Suprapubic skin (tissue), 4 donors: ENCODE measurements around the gene TLCD2. TPM values are rescaled to one million over a fixed set of nuclear protein-coding genes. Genes with fewer than 3 reads are reported as not detected.

Source experiments
- DNase-seq, 2 donors: peaks; one replicate each; pipeline ENCODE4 v3.0.0-alpha.2; 2019; ENCODE audit warnings: low spot score in 2 of 2
- H3K27ac ChIP-seq: fragments of 200-600 bp; sonication (generic); one replicate; pipeline ENCODE4 v1.5.1; 2019
- H3K27me3 ChIP-seq: fragments of 200-600 bp; sonication (generic); one replicate; pipeline ENCODE4 v1.5.1; 2019
- H3K36me3 ChIP-seq: fragments of 200-600 bp; sonication (generic); one replicate; pipeline ENCODE4 v1.5.1; 2019
- H3K4me1 ChIP-seq: fragments of 200-600 bp; sonication (generic); one replicate; pipeline ENCODE4 v1.5.1; 2019
- H3K4me3 ChIP-seq: fragments of 200-600 bp; sonication (generic); one replicate; pipeline ENCODE4 v1.5.1; 2019; ENCODE audit warnings: mild to moderate bottlenecking
- H3K9me3 ChIP-seq: fragments of 200-600 bp; sonication (generic); one replicate; pipeline ENCODE4 v1.5.1; 2019
- CTCF ChIP-seq, 2 donors: fragments of 200-600 bp in 1 of 2; fragments of 450-650 bp in 1 of 2; sonication (generic) in 1 of 2; IDR thresholded peaks; one replicate each; pipeline ENCODE4 v1.5.1; 2016 to 2019; ENCODE audit warnings: antibody characterized with exemption in 2 of 2, mild to moderate bottlenecking in 1 of 2, moderate library complexity in 1 of 2
- EP300 ChIP-seq: sonication (generic); formaldehyde crosslinking; IDR thresholded peaks from one replicate; pipeline ENCODE4 v1.6.1; 2017; ENCODE audit warnings: antibody characterized with exemption
- POLR2A ChIP-seq, 2 donors: fragments of 450-650 bp; IDR thresholded peaks; one replicate each; pipeline ENCODE4 v1.6.1; 2017; ENCODE audit warnings: antibody characterized with exemption in 2 of 2, mild to moderate bottlenecking in 2 of 2, moderate library complexity in 2 of 2
- POLR2AphosphoS5 ChIP-seq, 3 donors: sonication (generic); formaldehyde crosslinking; IDR thresholded peaks; one replicate each; pipeline ENCODE4 v1.6.1; 2017; ENCODE audit warnings: antibody characterized with exemption in 3 of 3
- WGBS: methylation state at CpG from one replicate; pipeline ENCODE4 v1.1.5; 2018; 5-methylcytosine and 5-hydroxymethylcytosine counted together
- total RNA-seq, 4 donors: library from RNA; depleted of rRNA; stranded (reverse); fragments of >200 nt; gene quantifications; one replicate each; pipeline ENCODE4 v1.1.0, GENCODE V29; 2016

The TLCD2 gene
- total RNA-seq, 4 donors from 2014 or later, result 2.2 to 4.6 (median 2.9) TPM

- TF ChIP-seq POLR2A (IDR thresholded peaks at IDR 0.05), result no peak
- no peak for TF ChIP-seq EP300
- TF ChIP-seq POLR2AphosphoS5 (IDR thresholded peaks at IDR 0.05), result no peak
- no peak for TF ChIP-seq CTCF (IDR thresholded peaks at IDR 0.05)
- H3K36me3 ChIP-seq, result peaks cover 72% of the 10 kb centered on the region
- no peak overlapping the region for H3K4me3 ChIP-seq
- peaks cover 49% of the 10 kb centered on the region for H3K4me1 ChIP-seq
- DNase-seq, result no peak
- 93% methylated on average over 16 of the region's 22 CpGs for WGBS
- H3K9me3 ChIP-seq, result no peaks in the 10 kb centered on the region
- H3K27ac ChIP-seq, result no peak overlapping the region
- H3K27me3 ChIP-seq, result no peaks in the 10 kb centered on the region
These were observed 22.2 kb upstream of the TLCD2 start for GRCh38 chr17:1732241-1732832.

- Histone ChIP-seq H3K27ac (peak overlapping the region; percentile 94), H3K4me1 (peaks cover 49% of the 10 kb centered on the region), H3K4me3 (no peak overlapping the region), H3K27me3 (no peaks in the 10 kb centered on the region), H3K36me3 (peaks cover 74% of the 10 kb centered on the region), H3K9me3 (no peaks in the 10 kb centered on the region)
- TF ChIP-seq POLR2A (IDR thresholded peaks at IDR 0.05) (no peak), EP300 (no peak), POLR2AphosphoS5 (IDR thresholded peaks at IDR 0.05) (no peak), CTCF (IDR thresholded peaks at IDR 0.05) (no peak)
- 88% methylated on average over 8 of the region's 10 CpGs for WGBS
- no peak for DNase-seq
These were observed 21.0 kb upstream of the TLCD2 start for GRCh38 chr17:1731194-1731506.

GRCh38 chr17:1730326-1731193 lies 20.4 kb upstream of the TLCD2 start:
- Histone ChIP-seq H3K9me3 (no peaks in the 10 kb centered on the region), H3K4me3 (peak overlapping the region; percentile 35), H3K27me3 (no peaks in the 10 kb centered on the region), H3K4me1 (peaks cover 50% of the 10 kb centered on the region), H3K27ac (peak overlapping the region; percentile 94), H3K36me3 (peaks cover 72% of the 10 kb centered on the region)
- TF ChIP-seq POLR2A (IDR thresholded peaks at IDR 0.05) (peak in 1 of 2 donors; percentile 50), POLR2AphosphoS5 (IDR thresholded peaks at IDR 0.05) (peak in 2 of 3 donors; percentile 27 to 69), CTCF (IDR thresholded peaks at IDR 0.05) (no peak)
- peak; percentile 90 to 95 for DNase-seq
- 53% methylated on average over 3 of the region's 40 CpGs for WGBS

- Histone ChIP-seq H3K4me3 (peak overlapping the region; percentile 35), H3K36me3 (peaks cover 66% of the 10 kb centered on the region)
These were observed 19.8 kb upstream of the TLCD2 start for GRCh38 chr17:1729966-1730325.

More at GRCh38 chr17:1729966-1730325, 19.8 kb upstream of the TLCD2 start:
- TF ChIP-seq EP300, result no peak
- TF ChIP-seq POLR2AphosphoS5 (IDR thresholded peaks at IDR 0.05), result no peak
- no peak for TF ChIP-seq CTCF (IDR thresholded peaks at IDR 0.05)
- no peak for TF ChIP-seq POLR2A (IDR thresholded peaks at IDR 0.05)
- Histone ChIP-seq H3K9me3 (no peaks in the 10 kb centered on the region), H3K27me3 (no peaks in the 10 kb centered on the region), H3K4me1 (peaks cover 56% of the 10 kb centered on the region), H3K27ac (peak overlapping the region; percentile 94)
- peak in 1 of 2 donors; percentile 64 for DNase-seq
- 35% methylated on average over 13 of the region's 15 CpGs for WGBS
